WERI-Rb-1 (cell line): ENCODE measurements around the gene OR2D3.
A peak's percentile ranks its signal among the peaks of the same experiment; 100 is the strongest.

ENCODE experiments used
- DNase-seq: peaks from one replicate; pipeline ENCODE4 v3.0.0-alpha.2; 2020
- H3K27ac ChIP-seq: fragments of 250-450 bp; sonication (Bioruptor Pico); 2 replicates; pipeline ENCODE4 v1.5.1; 2020; ENCODE audit warnings: mild to moderate bottlenecking, moderate library complexity
- H3K27me3 ChIP-seq: fragments of 250-450 bp; sonication (Bioruptor Pico); 2 replicates; pipeline ENCODE4 v1.5.1; 2021; ENCODE audit warnings: mild to moderate bottlenecking, low read depth, moderate library complexity; ENCODE audit not compliant: insufficient read depth, severe bottlenecking
- H3K36me3 ChIP-seq: fragments of 250-450 bp; sonication (Bioruptor Pico); 2 replicates; pipeline ENCODE4 v1.5.1; 2020; ENCODE audit warnings: mild to moderate bottlenecking, moderate library complexity
- H3K4me3 ChIP-seq: 2 replicates; pipeline ENCODE4 v1.5.1; 2011; ENCODE audit warnings: low read depth, mild to moderate bottlenecking, control low read depth, low read length
- H3K9me3 ChIP-seq: fragments of 250-450 bp; sonication (Bioruptor Pico); 2 replicates; pipeline ENCODE4 v1.5.1; 2021; ENCODE audit warnings: mild to moderate bottlenecking, moderate library complexity; ENCODE audit not compliant: severe bottlenecking
- CTCF ChIP-seq: IDR thresholded peaks from 2 replicates; pipeline ENCODE4 v1.5.1; 2011; ENCODE audit warnings: low read depth, mild to moderate bottlenecking, control low read depth, inconsistent platforms, low read length

Gene OR2D3

GRCh38 chr11:6925636-6926207, 4.9 kb downstream of the OR2D3 start:
- peak overlapping the region; percentile 58 for H3K4me3 ChIP-seq
- H3K27ac ChIP-seq, result peak overlapping the region; percentile 21; the same call in 1 of the 2 replicates
- H3K27me3 ChIP-seq, result no peaks in the 10 kb centered on the region
- TF ChIP-seq CTCF, result no peak
- H3K9me3 ChIP-seq, result no peaks in the 10 kb centered on the region
- peak; percentile 41 for DNase-seq
- H3K36me3 ChIP-seq, result no peaks in the 10 kb centered on the region

GRCh38 chr11:6926208-6927029, 5.6 kb downstream of the OR2D3 start, which contains the start of gene ZNF215:
TSS of gene ZNF215 (plus strand) at chr11:6926426. CDS start at chr11:6932273, 5,847 bp downstream.
- peak within 1 kb of the TSS; percentile 58 for H3K4me3 ChIP-seq
- DNase-seq, result peak; percentile 91
- peak within 1 kb of the TSS; percentile 83 for H3K27ac ChIP-seq

GRCh38 chr11:6927030-6927617, 6.3 kb downstream of the OR2D3 start:
- H3K9me3 ChIP-seq, result no peaks in the 10 kb centered on the region
- no peak for TF ChIP-seq CTCF
- H3K27ac ChIP-seq, result peak overlapping the region; percentile 83
- H3K4me3 ChIP-seq, result peak overlapping the region; percentile 58
- H3K27me3 ChIP-seq, result no peaks in the 10 kb centered on the region
- no peaks in the 10 kb centered on the region for H3K36me3 ChIP-seq
- DNase-seq, result no peak

More at GRCh38 chr11:6926208-6927029, 5.6 kb downstream of the OR2D3 start, which contains the start of gene ZNF215:
- no peak for TF ChIP-seq CTCF
- H3K9me3 ChIP-seq, result no peaks in the 10 kb centered on the region
- H3K27me3 ChIP-seq, result no peaks in the 10 kb centered on the region
- H3K36me3 ChIP-seq, result no peaks in the 10 kb centered on the region

- no peaks in the 10 kb centered on the region for H3K27me3 ChIP-seq
- H3K36me3 ChIP-seq, result no peaks in the 10 kb centered on the region
- TF ChIP-seq CTCF, result no peak
- no peak overlapping the region for H3K4me3 ChIP-seq
- DNase-seq, result no peak
- no peaks in the 10 kb centered on the region for H3K9me3 ChIP-seq
- no peak overlapping the region for H3K27ac ChIP-seq
These were observed 8.1 kb downstream of the OR2D3 start for GRCh38 chr11:6928916-6929315.

- Histone ChIP-seq H3K36me3 (no peaks in the 10 kb centered on the region), H3K27me3 (no peaks in the 10 kb centered on the region), H3K27ac (no peak overlapping the region), H3K9me3 (no peaks in the 10 kb centered on the region), H3K4me3 (no peak overlapping the region)
- DNase-seq, result no peak
- TF ChIP-seq CTCF, result no peak
These were observed 10.4 kb downstream of the OR2D3 start for GRCh38 chr11:6931146-6931713.
